Mesodermal cell (in vitro differentiated cells): Measurements from ENCODE around the gene ACTR10.

ENCODE experiments used
- H3K27ac ChIP-seq: 2 replicates; pipeline ENCODE4 v1.7.0; 2013; ENCODE audit warnings: mild to moderate bottlenecking, low read depth, low read length, moderate library complexity; ENCODE audit not compliant: severe bottlenecking
- H3K36me3 ChIP-seq: 2 replicates; pipeline ENCODE4 v1.7.1; 2013; ENCODE audit warnings: mild to moderate bottlenecking, low read length, moderate library complexity; ENCODE audit not compliant: control insufficient read depth, insufficient read depth
- H3K4me1 ChIP-seq: one replicate; pipeline ENCODE4 v1.7.1; 2013; ENCODE audit warnings: mild to moderate bottlenecking, low read length; ENCODE audit not compliant: insufficient read depth, control insufficient read depth, poor library complexity, severe bottlenecking
- H3K4me3 ChIP-seq: 2 replicates; pipeline ENCODE4 v1.7.0; 2013; ENCODE audit warnings: low read length, control low read depth, mild to moderate bottlenecking; ENCODE audit not compliant: insufficient read depth, poor library complexity, severe bottlenecking; ENCODE audit errors: extremely low read depth
- H3K9me3 ChIP-seq: 2 replicates; pipeline ENCODE4 v1.7.1; 2013; ENCODE audit warnings: mild to moderate bottlenecking, low read length, moderate library complexity; ENCODE audit not compliant: control insufficient read depth
- WGBS, 2 experiments: methylation state at CpG; one replicate each; pipeline ENCODE4 v1.1.5; 2013; ENCODE audit warnings: missing lambda C conversion rate in 2 of 2; ENCODE audit not compliant: insufficient coverage in 2 of 2; 5-methylcytosine and 5-hydroxymethylcytosine counted together

Gene ACTR10

GRCh38 chr14:58177125-58177524 is 22.8 kb upstream of the ACTR10 start:
- Histone ChIP-seq H3K9me3 (no peaks in the 10 kb centered on the region), H3K27ac (no peak overlapping the region), H3K4me1 (no peaks in the 10 kb centered on the region), H3K36me3 (no peaks in the 10 kb centered on the region), H3K4me3 (no peak overlapping the region)
- 80 to 87% methylated on average over 1 to 3 of the region's 5 CpGs for WGBS, 2 experiments

- Histone ChIP-seq H3K9me3 (no peaks in the 10 kb centered on the region), H3K36me3 (no peaks in the 10 kb centered on the region), H3K4me3 (no peak overlapping the region), H3K4me1 (peaks cover 4% of the 10 kb centered on the region), H3K27ac (no peak overlapping the region)
- no CpG with 5 or more reads among the region's 2 CpGs for WGBS, 2 experiments
These were observed 10.8 kb upstream of the ACTR10 start for GRCh38 chr14:58189176-58189575.

GRCh38 chr14:58191763-58192601 is 8.0 kb upstream of the ACTR10 start:
- 67 to 87% methylated on average over 1 to 3 of the region's 3 CpGs for WGBS, 2 experiments
- Histone ChIP-seq H3K36me3 (no peaks in the 10 kb centered on the region), H3K4me3 (no peak overlapping the region), H3K27ac (no peak overlapping the region), H3K9me3 (no peaks in the 10 kb centered on the region), H3K4me1 (peaks cover 4% of the 10 kb centered on the region)

- H3K36me3 ChIP-seq, result no peaks in the 10 kb centered on the region
- no peaks in the 10 kb centered on the region for H3K9me3 ChIP-seq
- WGBS, 2 experiments, result 90% methylated on average over 1 of the region's 2 CpGs; no CpG with 5 or more reads in 1 of the 2 experiments
- H3K4me3 ChIP-seq, result no peak overlapping the region
- peaks cover 4% of the 10 kb centered on the region for H3K4me1 ChIP-seq
- H3K27ac ChIP-seq, result no peak overlapping the region
These were observed 6.4 kb upstream of the ACTR10 start for GRCh38 chr14:58193542-58193941.

- Histone ChIP-seq H3K9me3 (no peaks in the 10 kb centered on the region), H3K36me3 (no peaks in the 10 kb centered on the region), H3K4me1 (peaks cover 4% of the 10 kb centered on the region), H3K4me3 (no peak overlapping the region), H3K27ac (no peak overlapping the region)
- no CpG with 5 or more reads among the region's 1 CpG for WGBS, 2 experiments
These were observed 3.8 kb upstream of the ACTR10 start for GRCh38 chr14:58196198-58196597.

- 84% methylated on average over 3 of the region's 5 CpGs; no CpG with 5 or more reads in 1 of the 2 experiments for WGBS, 2 experiments
These were observed 1.9 kb upstream of the ACTR10 start for GRCh38 chr14:58198086-58198485.

GRCh38 chr14:58200480-58200841 is 512 bp downstream of the ACTR10 start:
- no peaks in the 10 kb centered on the region for H3K4me1 ChIP-seq
- WGBS, 2 experiments, result 0 to 4% methylated on average over 7 of the region's 11 CpGs
- no peaks in the 10 kb centered on the region for H3K9me3 ChIP-seq
- peaks cover 20% of the 10 kb centered on the region for H3K36me3 ChIP-seq
- peak overlapping the region; percentile 87 for H3K4me3 ChIP-seq
- peak overlapping the region; percentile 98 for H3K27ac ChIP-seq

More at GRCh38 chr14:58198086-58198485, 1.9 kb upstream of the ACTR10 start:
- H3K36me3 ChIP-seq, result peaks cover 4% of the 10 kb centered on the region
- no peak overlapping the region for H3K4me3 ChIP-seq
- no peaks in the 10 kb centered on the region for H3K9me3 ChIP-seq
- no peaks in the 10 kb centered on the region for H3K4me1 ChIP-seq
- no peak overlapping the region for H3K27ac ChIP-seq

- peaks cover 24% of the 10 kb centered on the region for H3K36me3 ChIP-seq
- H3K4me1 ChIP-seq, result no peaks in the 10 kb centered on the region
- H3K4me3 ChIP-seq, result peak overlapping the region; percentile 87
- H3K9me3 ChIP-seq, result no peaks in the 10 kb centered on the region
- peak overlapping the region; percentile 98 for H3K27ac ChIP-seq
- WGBS, 2 experiments, result no CpG with 5 or more reads among the region's 2 CpGs
These were observed 897 bp downstream of the ACTR10 start for GRCh38 chr14:58200846-58201245.

GRCh38 chr14:58213176-58213575 is 13.2 kb downstream of the ACTR10 start:
- peaks cover 10% of the 10 kb centered on the region for H3K4me1 ChIP-seq
- peaks cover 56% of the 10 kb centered on the region for H3K36me3 ChIP-seq
- no peak overlapping the region for H3K4me3 ChIP-seq
- H3K9me3 ChIP-seq, result no peaks in the 10 kb centered on the region
- no peak overlapping the region for H3K27ac ChIP-seq

- peaks cover 50% of the 10 kb centered on the region for H3K36me3 ChIP-seq
- no peak overlapping the region for H3K27ac ChIP-seq
- no CpG with 5 or more reads among the region's 2 CpGs for WGBS, 2 experiments
- no peak overlapping the region for H3K4me3 ChIP-seq
- no peaks in the 10 kb centered on the region for H3K9me3 ChIP-seq
- peaks cover 10% of the 10 kb centered on the region for H3K4me1 ChIP-seq
These were observed 15.4 kb downstream of the ACTR10 start for GRCh38 chr14:58215191-58215914.

- H3K4me1 ChIP-seq, result peaks cover 10% of the 10 kb centered on the region
- H3K9me3 ChIP-seq, result no peaks in the 10 kb centered on the region
- H3K36me3 ChIP-seq, result peaks cover 48% of the 10 kb centered on the region
- WGBS, 2 experiments, result 92 to 100% methylated on average over 2 of the region's 2 CpGs
- peak overlapping the region; percentile 17 for H3K27ac ChIP-seq
- no peak overlapping the region for H3K4me3 ChIP-seq
These were observed 16.6 kb downstream of the ACTR10 start for GRCh38 chr14:58216544-58216943.
